Peyer's patch (tissue), 4 donors: ENCODE measurements around the gene CDK6. TPM values are rescaled to one million over a fixed set of nuclear protein-coding genes. Genes with fewer than 3 reads are reported as not detected.
A peak's percentile ranks its signal among the peaks of the same experiment; 100 is the strongest.

Source experiments
- DNase-seq, 3 donors: peaks; one replicate each; pipeline ENCODE4 v3.0.0-alpha.2; 2017 to 2019
- H3K27ac ChIP-seq, 4 donors: fragments of 200-600 bp; sonication (generic); one replicate each; pipeline ENCODE4 v1.5.1; 2016 to 2019
- H3K27me3 ChIP-seq, 2 donors: fragments of 200-600 bp; sonication (generic); one replicate each; pipeline ENCODE4 v1.5.1; 2019
- H3K36me3 ChIP-seq, 3 donors: fragments of 200-600 bp; sonication (generic); one replicate each; pipeline ENCODE4 v1.5.1; 2016 to 2019
- H3K4me1 ChIP-seq, 4 donors: fragments of 200-600 bp; sonication (generic); one replicate each; pipeline ENCODE4 v1.5.1; 2016 to 2019
- H3K4me3 ChIP-seq, 4 donors: fragments of 200-600 bp; sonication (generic); 1 replicate in 3 of 4; 2 replicates in 1 of 4; pipeline ENCODE4 v1.5.1; 2016 to 2019; ENCODE audit warnings: mild to moderate bottlenecking in 1 of 4
- H3K9me3 ChIP-seq, 4 donors: fragments of 200-600 bp; sonication (generic); one replicate each; pipeline ENCODE4 v1.5.1; 2016 to 2019; ENCODE audit warnings: mild to moderate bottlenecking in 1 of 4
- POLR2A ChIP-seq, 2 donors: fragments of 450-650 bp; IDR thresholded peaks; one replicate each; pipeline ENCODE4 v1.5.1; 2017; ENCODE audit warnings: antibody characterized with exemption in 2 of 2, mild to moderate bottlenecking in 2 of 2, moderate library complexity in 2 of 2
- total RNA-seq, 4 donors: library from RNA; depleted of rRNA; stranded (reverse); fragments of >200 nt; gene quantifications; one replicate each; pipeline ENCODE4 v1.1.0, GENCODE V29; 2016
- TF ChIP-seq, protein P1 (sequence below), 6 experiments: fragments of 450-650 bp in 4 of 6; fragments of 200-600 bp in 2 of 6; sonication (generic) in 1 of 6; IDR thresholded peaks; one replicate each; pipeline ENCODE4 v1.5.1; 2017 to 2019; ENCODE audit warnings: antibody characterized with exemption in 6 of 6, mild to moderate bottlenecking in 3 of 6, moderate library complexity in 1 of 6

Gene CDK6
- total RNA-seq, 4 donors from 2014 or later: 25.6 to 75.1 (median 55.4) TPM

DNA sequence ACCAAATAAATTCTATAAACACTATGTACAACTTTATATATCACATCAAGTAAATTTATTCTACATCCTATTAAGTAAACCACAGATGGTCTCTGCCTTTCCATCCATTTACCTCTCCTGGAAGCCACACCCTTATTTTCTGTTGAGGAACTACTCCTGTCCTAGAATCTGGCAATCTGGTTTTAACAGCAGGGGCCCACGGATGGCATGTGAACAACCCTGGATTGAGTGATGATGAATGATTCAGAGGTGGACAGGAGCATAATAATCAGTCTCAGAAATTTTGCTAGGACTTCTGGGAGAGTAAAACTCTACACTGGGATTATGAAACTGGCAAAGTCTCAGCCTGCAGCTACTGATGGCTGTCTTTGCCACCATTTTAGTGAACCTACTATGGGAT is 54.1 kb downstream of the CDK6 start:
- Histone ChIP-seq H3K36me3 (no peaks in the 10 kb centered on the region), H3K9me3 (no peaks in the 10 kb centered on the region), H3K4me1 (peaks cover 0 to 9% (median 2%) of the 10 kb centered on the region in 4 donors), H3K4me3 (no peak overlapping the region), H3K27ac (no peak overlapping the region), H3K27me3 (no peaks in the 10 kb centered on the region)
- DNase-seq: no peak
- TF ChIP-seq, protein P1, sequence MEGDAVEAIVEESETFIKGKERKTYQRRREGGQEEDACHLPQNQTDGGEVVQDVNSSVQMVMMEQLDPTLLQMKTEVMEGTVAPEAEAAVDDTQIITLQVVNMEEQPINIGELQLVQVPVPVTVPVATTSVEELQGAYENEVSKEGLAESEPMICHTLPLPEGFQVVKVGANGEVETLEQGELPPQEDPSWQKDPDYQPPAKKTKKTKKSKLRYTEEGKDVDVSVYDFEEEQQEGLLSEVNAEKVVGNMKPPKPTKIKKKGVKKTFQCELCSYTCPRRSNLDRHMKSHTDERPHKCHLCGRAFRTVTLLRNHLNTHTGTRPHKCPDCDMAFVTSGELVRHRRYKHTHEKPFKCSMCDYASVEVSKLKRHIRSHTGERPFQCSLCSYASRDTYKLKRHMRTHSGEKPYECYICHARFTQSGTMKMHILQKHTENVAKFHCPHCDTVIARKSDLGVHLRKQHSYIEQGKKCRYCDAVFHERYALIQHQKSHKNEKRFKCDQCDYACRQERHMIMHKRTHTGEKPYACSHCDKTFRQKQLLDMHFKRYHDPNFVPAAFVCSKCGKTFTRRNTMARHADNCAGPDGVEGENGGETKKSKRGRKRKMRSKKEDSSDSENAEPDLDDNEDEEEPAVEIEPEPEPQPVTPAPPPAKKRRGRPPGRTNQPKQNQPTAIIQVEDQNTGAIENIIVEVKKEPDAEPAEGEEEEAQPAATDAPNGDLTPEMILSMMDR (IDR thresholded peaks at IDR 0.05): no peak

DNA sequence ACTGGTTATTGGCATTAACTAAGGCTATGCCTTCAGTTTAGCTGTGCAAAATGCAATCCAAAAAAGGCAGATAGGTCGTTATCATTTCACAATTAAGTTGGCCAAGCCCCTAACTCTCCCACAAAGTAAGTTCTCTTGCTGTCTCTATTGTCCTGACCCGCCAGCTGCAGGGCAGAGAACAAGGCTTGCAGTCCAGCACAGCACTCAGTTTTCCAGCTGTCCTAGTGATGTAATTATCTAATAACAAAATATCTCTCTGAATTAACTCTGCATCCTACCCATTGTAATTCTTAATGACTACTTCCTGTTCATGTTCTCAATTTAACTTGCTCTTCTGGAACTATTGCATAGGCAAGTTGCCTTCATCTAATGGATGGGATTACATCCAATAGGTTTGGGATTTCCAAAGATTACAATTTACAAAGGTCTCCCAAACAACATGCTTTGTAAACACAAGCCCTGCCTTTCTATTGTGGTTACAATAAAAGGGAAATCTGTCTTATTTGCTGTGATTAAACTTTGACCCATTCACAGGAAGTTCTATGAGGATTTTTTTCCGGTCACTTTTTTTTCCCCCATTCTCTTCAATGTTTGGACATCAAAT is 55.2 kb downstream of the CDK6 start:
- Histone ChIP-seq H3K4me3 (no peak overlapping the region), H3K9me3 (no peaks in the 10 kb centered on the region), H3K4me1 (peaks cover 0 to 9% (median 2%) of the 10 kb centered on the region in 4 donors), H3K27me3 (no peaks in the 10 kb centered on the region), H3K27ac (peak overlapping the region in 1 of 4 donors; percentile 18), H3K36me3 (no peaks in the 10 kb centered on the region)
- DNase-seq: no peak
- TF ChIP-seq POLR2A (IDR thresholded peaks at IDR 0.05): no peak
- TF ChIP-seq, protein P1 (IDR thresholded peaks at IDR 0.05): no peak

DNA sequence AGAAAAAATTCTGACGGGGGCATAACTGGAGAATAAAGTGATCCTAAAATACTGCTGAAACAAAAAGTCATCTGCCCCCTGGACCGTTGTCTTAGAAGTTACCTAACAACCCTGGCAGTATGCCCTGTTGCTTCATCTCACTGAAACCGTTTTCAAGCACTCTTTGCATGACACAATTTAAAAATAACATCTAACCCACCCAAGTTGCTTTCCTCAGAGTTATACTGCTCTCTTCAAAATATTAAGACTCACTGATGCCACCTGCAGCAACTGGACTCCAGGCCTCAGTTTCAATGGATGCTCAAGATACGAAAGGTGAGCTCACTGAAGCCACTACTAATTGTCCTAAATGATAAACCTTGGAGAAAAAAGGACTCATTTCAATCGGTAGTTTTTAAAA is 57.4 kb downstream of the CDK6 start:
- Histone ChIP-seq H3K4me3 (no peak overlapping the region), H3K4me1 (peaks cover 0 to 9% (median 2%) of the 10 kb centered on the region in 4 donors), H3K36me3 (no peaks in the 10 kb centered on the region), H3K27me3 (no peaks in the 10 kb centered on the region), H3K27ac (no peak overlapping the region), H3K9me3 (no peaks in the 10 kb centered on the region)
- peak in 1 of 3 donors; percentile 61 for DNase-seq
- TF ChIP-seq, protein P1 (IDR thresholded peaks at IDR 0.05): no peak
- TF ChIP-seq POLR2A (IDR thresholded peaks at IDR 0.05): no peak

DNA sequence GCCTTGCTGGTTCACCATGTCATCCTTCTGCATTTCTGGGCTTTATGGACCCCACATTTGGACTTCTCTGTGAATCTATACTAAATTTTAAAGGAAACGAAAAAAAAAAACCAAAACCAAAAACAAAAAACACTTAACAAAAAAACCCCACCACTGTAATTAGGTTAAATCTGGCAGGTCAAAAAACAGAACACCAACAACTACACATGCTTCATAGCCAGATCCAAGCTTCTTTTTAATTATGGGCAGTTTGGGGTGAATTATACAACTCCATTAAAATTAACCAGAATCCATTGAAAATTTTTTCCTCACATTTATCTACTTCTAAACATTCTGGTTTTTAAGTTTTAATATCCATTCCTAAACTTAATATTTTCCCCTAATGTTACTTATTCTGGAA is 58.4 kb downstream of the CDK6 start:
- Histone ChIP-seq H3K27ac (no peak overlapping the region), H3K27me3 (no peaks in the 10 kb centered on the region), H3K36me3 (no peaks in the 10 kb centered on the region), H3K4me1 (peaks cover 0 to 9% (median 2%) of the 10 kb centered on the region in 4 donors), H3K4me3 (no peak overlapping the region), H3K9me3 (no peaks in the 10 kb centered on the region)
- TF ChIP-seq POLR2A (IDR thresholded peaks at IDR 0.05): no peak
- TF ChIP-seq, protein P1 (IDR thresholded peaks at IDR 0.05): no peak
- no peak for DNase-seq

DNA sequence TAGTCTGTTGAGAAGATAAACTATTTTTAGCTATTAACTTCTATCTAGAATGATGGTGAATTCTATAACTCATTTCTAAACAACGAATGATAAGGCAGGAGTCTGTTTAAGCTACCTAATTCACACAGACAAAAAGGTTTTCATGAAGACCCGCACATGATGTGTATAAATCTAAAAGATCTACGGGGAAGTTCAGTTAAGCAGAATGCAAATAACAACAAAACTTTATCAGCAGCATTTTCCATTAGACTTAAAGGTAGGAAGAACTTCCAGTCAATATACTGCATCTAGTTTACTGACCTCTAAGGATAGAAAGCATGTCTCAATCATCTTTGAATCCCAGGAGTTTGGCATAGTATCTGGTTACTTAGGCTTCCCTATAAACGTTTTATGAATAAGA is 62.6 kb downstream of the CDK6 start:
- no peak for DNase-seq
- no peak overlapping the region for H3K4me3 ChIP-seq
- no peak overlapping the region for H3K27ac ChIP-seq
- H3K27me3 ChIP-seq: no peaks in the 10 kb centered on the region
- TF ChIP-seq, protein P1 (IDR thresholded peaks at IDR 0.05): no peak
- no peak for TF ChIP-seq POLR2A (IDR thresholded peaks at IDR 0.05)
- H3K4me1 ChIP-seq: no peaks in the 10 kb centered on the region
- no peaks in the 10 kb centered on the region for H3K36me3 ChIP-seq
- H3K9me3 ChIP-seq: no peaks in the 10 kb centered on the region

DNA sequence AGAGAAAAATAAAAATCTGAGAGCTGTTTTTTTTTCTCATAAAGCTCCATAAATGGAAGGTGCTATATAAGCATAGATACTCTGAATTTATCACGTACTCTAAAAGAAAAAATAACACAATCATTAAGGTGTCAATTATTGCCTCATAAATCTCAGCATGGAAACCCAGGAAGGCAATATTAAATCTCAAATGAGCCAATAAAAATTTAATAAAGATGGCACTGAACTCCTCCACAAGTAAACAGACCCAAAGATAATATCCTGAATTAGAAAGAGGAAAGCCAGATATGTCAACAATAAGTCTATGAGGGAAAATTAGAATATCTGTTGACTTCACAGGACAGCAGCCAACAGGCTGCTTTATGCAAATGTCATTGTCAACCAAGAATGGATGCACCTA is 66.5 kb downstream of the CDK6 start:
- no peaks in the 10 kb centered on the region for H3K27me3 ChIP-seq
- H3K36me3 ChIP-seq: no peaks in the 10 kb centered on the region
- no peak for DNase-seq
- no peaks in the 10 kb centered on the region for H3K9me3 ChIP-seq
- H3K27ac ChIP-seq: no peak overlapping the region
- no peak for TF ChIP-seq POLR2A (IDR thresholded peaks at IDR 0.05)
- TF ChIP-seq, protein P1 (IDR thresholded peaks at IDR 0.05): no peak
- H3K4me3 ChIP-seq: no peak overlapping the region
- peaks cover 0 to 12% (median 0%) of the 10 kb centered on the region in 4 donors for H3K4me1 ChIP-seq
